CD1c-positive myeloid dendritic cell (primary cell): ENCODE data around the gene MED22.
A peak's percentile ranks its signal among the peaks of the same experiment; 100 is the strongest.

ENCODE experiments used
- DNase-seq: peaks from one replicate; pipeline ENCODE4 v3.0.0-alpha.2; 2016; ENCODE audit errors: extremely low spot score

MED22 gene

DNA sequence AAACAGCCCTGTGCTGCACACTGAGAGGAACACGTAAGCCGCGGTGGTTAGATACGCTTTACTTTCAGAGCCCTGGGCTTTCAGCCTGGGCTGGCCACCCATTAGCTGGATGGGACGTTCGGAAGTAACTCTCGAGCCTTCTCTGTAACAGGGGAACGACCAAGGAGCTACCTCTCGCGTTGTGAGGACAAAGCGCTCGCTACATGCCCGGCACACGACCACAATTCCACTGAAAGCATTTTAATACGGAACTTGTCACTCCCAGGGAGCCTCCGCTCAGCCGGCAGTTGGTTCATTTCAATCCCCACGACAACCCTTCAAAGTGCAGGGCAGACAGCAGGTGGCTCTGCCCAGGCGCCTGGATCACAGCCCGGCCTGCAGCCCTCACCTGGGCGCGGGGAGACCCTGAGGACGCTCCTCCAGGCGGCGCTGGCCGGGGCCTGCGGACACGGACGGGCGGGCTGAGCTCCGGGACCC, 8.0 kb upstream of the MED22 start:
- peak; percentile 20 for DNase-seq

DNA sequence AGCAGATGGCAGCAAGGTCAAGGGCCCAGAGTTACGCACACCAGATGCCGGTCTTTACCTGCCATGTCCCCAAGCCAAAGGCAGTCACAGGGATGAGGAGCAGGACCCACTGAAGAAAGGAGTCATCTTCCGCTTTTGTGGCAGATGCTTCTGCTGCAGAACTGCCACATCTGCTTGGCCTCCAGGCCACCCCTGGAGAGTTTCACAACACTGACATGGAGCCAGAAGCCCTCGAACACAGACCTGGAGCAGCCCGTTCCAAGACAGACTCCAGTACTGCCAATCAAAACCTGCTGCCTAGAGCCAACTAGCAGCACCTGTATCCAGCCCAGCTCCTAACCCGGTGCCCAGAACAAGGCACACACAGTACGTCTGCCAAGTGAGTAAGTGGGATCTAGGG, 6.8 kb upstream of the MED22 start:
- DNase-seq = no peak

DNA sequence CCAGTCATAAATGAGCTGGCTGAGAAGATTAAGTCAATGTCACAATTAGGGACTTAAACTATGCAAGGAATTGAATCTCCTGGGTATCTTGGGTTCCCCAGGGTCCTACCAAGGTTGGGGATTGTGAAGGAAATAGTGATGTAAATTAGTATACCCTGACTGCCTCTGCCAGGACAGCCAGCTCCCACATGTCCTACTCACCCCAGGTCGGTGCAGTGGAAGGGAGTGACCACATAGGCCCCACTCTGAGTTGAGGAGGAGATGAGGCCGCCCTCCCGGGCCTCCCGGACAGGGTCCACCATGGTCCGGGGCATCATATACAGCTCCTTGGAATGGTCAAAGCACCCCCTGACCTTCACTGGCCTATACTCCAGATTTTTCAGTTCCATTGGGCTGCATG, 5.6 kb upstream of the MED22 start:
- no peak for DNase-seq

DNA sequence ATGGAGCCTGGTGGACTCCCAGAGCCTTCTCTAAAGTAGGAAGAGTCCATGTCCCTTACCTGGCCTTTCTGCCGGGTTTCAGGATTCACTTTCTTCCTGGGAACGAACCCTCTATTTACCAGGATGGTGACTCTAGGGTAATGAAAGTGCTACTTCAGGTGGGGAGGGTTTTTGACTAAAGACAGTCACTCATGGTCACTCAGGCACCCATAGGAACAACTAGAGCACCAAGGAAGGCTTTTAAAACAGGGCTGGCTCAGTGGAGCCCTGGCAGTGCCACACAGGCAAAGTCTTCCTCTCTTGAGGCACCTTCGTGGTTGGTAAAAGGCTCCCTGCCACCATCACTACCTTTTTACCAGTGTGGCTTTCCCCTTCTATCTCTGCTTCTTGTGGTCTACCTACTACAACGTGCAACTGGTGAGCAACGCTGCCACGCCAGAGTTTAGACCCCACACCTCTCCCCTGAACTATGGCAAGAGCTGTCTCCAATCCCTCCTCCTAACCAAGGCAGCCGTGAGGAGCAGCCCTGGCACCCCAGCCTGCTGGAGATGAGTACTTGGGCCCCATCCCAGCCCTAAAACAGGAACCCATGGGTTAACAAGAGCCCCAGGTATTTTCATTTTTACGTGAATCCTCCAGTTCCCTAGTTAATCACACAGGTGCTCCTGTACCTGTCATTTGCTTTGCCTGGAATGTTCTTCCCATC, 4.9 kb upstream of the MED22 start:
- no peak for DNase-seq

DNA sequence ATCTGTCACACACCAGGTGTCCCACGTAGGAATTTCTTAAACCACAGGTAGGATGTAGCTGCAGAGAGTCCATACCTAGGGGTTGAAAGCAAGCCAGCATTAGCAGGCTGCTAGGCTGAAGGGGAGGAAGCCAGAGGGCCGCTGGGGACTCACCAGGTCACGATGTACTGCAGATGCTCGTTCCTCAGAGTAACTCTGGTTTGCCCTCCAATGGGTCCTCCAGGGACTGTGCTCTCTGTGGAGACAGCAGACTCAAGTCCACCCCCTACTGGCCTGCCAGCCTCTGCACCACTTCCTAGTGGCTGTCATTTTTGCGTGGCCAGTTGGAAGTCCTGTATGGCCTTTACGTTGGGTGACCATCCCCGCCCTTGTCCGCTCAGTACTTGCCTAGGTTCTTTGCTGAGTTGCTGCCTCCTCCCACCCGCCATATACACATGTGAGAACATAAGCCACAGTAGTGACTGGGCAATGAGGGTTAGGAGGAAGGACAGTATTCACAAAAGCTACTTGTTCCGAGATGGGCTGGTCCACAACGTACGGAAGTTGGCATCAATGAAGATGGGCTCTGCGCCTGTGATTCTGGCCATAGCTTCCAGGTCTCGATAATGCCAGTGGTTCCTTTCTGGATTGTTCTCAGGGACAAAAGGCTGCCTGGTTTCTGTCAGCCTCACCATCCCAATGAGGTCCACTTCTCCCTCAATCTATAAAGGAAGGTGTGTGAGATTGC, 4.1 kb upstream of the MED22 start:
- peak; percentile 63 for DNase-seq

DNA sequence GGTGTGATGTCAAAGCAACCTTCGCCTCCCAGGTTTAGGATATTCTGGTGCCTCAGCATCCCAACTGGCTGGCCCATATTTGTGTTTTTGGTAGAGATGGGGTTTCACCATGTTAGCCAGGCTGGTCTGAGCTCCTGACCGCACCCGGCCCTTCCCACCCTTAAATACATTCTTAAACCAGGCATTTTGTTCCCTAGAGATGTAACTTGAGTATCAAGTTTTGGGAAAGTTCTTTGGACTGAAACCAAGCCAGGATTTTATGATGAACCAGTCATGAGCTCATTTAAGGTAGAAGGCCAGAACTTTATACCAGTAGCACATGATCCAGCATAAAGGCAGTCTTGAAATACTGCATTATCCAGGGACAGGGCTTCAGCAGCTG, 3.6 kb upstream of the MED22 start:
- no peak for DNase-seq

DNA sequence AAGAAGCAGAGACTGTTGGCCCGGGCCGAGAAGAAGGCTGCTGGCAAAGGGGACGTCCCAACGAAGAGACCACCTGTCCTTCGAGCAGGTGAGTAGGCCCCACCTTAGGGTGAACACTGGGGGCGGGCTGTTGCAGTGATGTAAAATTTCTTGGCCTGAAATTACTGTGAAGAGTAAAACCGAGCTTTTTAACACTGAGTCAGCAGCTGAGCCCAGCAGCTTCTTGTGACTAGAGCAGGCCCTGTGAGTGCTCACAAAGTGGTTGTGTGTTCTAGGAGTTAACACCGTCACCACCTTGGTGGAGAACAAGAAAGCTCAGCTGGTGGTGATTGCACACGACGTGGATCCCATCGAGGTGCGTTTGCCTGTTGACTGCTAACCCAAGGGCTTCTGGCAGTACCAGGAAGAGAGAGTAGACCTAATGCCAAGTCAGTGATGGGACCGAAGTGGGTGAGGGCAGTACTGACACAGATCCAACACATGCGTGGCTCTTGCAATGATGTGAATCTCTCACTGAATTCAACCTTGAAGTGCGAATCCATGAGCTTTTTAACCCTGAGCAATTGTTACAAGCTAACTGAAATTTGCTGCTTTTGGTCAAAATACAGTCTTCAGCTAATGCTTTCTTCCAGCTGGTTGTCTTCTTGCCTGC, 2.2 kb upstream of the MED22 start:
- no peak for DNase-seq

DNA sequence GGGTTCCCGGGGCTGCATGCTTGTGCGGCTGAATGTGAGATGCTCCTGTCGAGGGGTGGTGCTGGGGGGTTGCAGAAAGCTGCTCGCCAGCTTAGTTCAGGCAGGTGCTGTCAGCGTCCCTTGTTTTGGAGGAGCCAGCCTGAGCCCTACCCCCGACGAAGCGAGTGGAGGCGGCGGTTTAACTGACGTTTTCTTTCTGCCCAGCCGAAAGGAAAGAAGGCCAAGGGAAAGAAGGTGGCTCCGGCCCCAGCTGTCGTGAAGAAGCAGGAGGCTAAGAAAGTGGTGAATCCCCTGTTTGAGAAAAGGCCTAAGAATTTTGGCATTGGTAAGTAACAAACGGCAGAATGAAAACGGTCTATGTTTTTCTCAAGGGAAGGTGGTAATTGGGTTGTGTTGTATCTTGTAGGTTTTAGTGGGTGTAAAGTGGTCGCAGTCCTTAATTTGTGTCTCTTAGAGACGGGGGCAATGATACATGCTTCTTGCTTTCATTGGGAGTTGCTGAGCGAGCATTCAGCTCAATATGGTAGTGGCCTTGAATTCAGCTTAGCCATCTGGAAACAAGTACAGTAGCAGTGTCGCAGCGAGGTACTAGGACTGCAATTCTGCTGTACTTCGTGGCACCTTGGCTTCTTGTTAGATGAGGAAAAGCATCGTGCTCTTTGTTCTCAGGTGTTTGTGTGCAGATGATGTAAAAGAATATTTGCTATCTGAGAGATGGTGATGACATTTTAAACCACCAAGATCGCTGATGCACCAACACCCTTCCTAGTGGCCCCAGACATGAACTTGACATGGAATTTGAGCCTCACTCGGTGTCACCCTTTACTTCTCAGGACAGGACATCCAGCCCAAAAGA, 1.0 kb upstream of the MED22 start:
- DNase-seq = no peak

DNA sequence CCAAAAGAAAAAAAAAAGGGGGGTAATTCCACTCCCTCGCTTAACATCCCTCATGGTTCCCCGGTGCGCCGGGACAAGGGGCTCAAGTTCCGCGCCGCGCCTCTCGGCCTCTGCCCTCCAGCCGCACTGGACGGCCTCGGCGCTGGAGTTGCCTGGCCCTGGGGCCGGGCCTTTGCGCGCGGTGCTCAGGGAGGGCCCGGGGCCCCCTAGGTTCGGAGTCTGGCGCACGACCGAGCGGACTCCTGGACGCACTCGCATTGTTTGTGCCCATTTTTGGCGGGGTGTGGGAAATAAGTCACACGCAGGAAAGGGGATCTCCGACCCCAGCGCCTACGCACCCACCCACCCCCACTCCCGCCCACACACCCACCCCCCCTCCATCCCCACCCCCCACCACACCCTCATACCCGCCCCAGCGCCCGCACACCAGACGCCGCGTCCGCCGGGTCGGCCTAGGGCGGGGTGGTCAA, 381 bp downstream of the MED22 start:
- DNase-seq = peak; percentile 29

DNA sequence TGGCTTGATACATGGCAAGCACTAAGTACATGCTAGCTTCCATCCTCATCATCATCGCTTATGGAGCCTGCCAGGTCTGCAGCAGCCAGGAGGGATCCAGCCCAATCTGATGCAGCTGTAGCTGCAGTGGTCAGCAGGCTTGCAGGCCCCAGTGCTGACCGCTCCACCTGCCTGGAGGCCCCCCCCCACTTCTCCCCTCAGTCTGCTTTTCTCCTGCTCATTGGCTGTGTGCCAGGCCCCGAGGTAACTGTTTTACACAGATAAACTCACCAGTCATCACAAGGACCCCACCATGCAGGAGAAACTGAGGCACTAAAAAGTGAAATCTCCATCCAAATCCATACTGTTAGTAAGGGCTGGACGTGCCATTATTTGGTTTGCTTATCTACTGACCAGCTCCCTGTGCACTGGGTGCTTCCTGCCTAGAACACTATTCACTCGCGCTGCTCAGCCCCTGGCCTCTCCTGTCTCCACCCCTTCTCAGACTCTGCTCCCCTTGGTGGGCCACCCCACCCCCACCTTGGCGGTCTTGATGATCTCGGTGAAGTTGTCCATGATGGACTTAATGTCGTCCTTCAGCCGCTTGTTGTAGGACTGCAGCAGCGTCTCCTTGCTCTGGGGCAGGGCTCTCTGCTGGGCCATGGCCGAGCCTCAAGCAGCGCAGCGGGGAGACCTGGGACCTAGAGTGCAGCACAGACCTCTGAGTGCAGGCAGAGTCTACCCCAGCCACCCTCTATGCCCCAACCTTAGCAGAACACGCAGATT, 1.7 kb downstream of the MED22 start:
- DNase-seq = no peak

DNA sequence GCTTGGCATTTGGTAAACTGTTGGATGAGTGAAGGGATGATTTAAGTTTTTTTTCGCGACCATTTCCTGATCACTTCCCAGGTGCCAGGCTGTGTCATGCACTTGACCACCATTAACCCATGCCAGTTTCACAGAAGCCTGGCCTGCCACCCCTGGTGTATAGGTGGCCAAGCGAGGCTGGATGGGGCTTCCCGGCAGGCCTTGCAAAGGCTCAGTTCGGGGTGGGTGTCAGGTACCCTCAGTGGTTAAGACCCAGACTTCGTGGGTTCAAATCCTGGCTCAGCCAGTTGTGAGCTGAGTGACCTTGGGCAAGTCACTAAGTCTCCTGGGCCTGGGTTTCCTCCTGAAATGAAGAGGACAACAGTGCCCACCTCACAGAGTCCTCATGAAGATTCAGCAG, 2.3 kb downstream of the MED22 start:
- DNase-seq = no peak

DNA sequence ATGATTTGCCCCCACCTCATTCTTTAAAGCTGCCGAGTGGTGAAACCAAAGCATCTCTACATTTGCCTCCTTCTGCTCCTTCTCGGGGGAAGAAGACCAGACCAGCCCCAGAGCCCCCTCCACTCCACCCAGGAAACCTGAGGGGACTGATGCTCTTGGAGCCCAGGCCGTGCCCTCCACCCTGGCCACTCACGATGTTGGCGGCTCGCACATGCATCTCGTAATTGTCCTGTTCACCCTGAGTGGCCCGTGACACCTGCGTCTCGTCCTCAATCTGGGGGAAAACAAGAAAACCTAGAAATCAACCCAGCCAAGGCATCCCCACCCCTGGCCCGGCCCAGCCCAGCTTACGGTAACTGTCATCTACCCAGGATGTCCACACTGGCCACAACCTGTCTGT, 3.0 kb downstream of the MED22 start:
- no peak for DNase-seq

DNA sequence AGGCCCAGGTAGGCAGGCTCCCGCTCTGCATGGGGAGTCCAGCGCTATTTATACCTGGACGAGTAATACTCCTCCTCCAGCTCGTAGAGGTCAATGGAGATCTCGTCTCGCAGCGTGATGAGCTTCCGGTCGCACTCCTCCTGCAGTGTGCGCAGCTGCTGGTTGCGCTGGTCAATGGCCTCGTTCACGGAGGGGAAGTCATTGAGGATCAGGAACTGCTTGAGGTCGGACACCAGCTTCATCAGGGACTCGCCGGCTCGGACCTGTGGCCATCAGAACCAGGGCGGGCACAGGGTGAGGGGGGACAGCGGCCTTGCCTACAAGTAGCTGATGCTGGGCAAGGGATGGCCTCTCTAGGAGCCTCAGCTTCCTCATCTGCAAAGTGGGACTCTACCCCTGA, 3.9 kb downstream of the MED22 start:
- no peak for DNase-seq

DNA sequence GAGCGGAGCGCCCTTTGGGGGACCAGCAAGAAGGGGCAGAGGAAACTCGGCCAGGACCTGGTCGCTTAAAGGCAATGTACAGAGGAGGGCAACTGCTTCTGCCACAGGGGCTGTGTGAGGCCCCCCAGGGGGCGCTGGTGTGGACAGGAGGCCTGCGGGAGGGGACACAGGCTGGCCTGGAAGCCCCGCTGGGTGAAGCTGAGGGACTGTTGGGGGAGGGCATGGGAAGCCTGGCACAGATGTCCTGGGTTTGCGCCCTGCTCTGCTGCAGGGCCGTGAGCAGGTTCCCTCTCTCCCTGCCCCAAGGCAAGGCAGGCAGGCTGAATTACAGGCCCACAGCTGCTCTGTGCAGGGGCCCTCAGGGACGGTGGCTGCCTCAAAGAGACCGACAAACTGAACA, 5.4 kb downstream of the MED22 start:
- DNase-seq = no peak

DNA sequence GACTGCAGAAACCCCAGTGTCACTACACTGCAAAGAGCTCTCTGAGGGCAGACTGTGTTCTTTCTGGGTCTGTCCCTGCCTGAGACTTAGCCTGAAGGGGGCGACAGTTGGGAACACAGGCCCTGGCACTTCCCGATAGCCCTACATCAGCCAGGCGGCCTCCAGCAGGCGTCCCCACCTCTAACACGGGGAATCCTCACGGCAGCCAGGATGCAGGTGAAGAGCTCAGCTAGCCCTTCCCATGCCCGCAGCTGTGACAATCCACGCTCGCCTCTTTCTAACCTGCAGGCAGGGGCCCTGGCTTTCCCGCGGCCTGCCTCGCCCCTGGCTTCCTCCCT, 5.9 kb downstream of the MED22 start:
- DNase-seq = no peak

DNA sequence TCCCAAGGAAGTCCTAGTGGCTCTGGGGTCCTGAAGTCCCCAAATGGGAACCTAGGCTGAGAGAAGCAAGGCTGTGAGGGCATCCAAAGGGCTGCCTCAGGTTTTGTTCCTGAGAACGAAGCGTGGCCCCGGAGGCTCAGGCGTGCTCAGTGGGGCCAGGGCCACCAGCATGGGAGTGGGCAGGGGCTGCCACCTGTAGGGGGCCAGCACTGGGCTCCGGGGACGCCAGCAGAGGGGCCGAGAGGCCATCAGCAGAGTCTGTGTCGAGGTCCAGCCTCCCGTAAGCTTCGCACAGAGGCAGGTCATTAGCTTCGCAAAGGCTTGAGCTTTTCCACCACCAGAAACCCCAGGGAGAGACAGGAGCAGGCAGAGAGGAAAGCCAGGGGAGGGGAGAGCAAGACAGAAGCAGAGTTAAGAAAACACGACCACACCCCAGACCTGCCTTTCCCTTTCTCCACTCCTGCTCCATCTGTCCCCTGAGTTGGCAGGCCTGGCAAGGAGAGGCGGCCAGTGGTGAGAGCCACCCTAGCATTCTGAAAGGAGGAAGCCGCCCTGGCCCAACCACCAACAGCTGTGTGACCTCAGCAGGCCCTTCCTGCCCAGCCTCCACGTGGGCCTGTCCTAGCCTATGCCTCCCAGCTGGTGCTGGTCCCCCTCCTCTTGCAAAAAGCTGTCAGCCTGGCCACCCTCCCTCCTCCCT, 6.4 kb downstream of the MED22 start:
- peak; percentile 76 for DNase-seq

DNA sequence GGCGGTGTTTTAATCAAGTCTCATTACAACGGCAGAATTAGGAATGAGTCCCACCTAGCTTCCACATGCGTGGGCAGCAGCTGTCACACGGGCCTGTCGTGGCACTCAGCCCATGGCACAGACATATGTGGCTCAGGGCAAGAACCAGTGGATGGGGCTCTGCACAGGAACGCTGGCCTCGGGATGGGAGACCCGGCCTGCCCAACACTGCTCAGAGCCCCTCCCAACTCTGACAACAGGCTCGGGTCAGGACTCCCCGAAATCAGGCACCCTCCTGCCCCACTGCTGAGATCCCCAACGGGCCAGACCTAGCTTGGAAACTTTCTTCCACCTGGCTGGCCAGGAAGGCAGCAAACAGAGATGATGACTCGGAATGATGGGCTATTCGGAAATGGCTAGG, 7.0 kb downstream of the MED22 start:
- DNase-seq = no peak

DNA sequence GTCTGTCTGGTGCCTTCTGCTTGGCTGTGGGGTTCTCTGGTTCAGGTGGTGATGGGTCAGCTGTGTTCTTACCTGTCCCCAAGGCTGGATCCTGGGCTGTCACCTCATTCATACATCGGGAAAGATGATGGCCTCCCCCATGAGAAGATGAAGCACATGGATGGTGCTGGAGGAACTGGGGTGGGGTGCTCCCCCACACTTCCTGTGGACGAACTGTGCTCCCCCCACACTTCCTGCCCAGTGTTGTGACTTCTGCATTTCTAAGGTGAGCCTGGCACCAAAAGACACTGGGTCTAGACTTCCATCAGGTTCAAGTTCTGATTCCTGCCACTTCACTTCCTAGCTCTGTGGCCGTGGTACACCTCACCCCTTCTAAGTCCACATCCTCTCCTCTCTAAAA, 7.7 kb downstream of the MED22 start:
- DNase-seq = peak; percentile 21

DNA sequence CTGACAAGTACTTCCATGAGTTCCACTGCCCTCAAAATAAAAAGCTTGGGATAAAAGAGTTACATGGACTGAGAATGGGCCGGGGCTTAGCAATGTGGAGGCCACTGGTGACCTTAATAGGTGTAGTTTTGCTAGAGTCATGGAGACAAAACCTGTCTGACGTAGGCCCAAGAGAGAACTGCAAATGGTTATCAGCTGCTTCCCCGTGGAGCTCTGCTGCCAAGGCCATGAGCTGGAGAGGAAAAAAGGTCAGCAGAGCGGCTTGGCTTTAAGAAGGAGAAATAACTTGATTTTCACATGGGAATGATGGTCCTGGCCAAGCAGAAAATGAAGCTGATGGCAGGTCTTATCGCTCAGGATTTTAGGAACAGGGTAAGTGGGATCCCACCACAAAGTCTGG, 8.3 kb downstream of the MED22 start:
- DNase-seq = no peak

DNA sequence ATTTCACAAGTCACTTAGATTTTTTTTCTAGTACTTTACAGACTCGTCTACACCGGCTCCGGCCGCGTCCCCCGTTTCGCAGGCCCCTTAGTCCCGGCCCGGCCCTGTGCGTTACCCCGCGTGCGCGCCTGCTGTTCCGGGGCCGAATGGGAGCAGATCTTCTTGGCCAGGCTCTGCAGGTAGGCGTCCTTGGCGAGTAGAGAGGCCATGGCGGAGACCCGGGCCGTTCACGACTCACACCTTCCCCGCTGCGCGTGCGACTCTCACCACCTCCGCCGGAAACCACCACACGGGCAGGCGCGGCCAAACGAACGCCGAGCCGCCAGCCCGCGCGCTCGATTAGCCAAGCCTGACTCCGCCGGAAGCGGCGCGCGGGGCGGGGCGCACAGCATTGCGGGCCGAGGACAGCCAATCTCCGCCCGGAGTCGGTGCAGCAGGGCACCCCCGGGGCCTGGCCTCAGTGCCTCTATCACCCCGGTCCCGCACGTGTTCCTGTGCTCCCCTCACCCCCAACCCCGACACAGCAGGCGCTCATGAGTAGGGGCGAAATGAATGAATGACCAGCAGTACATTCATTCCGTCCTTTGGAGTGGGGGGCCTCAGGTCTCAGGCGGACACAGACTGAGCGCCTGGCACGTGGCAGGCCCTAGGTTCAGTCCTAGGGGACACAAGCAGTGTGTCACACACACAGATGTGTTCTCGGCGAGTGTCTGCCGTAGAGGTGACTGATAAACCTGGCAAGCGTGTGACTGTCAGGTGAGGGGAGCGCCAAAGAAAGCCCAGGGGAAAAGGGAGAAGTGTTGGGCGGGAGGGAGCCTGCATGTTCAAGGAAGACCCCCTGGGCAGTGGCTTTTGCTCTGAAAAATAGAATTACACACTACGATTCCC, 11.8 kb downstream of the MED22 start, which contains the start of gene SURF6:
SURF6 (minus strand) TSS at position 265 of the 888 bp plus-strand sequence; CDS start at position 209, 56 bp downstream.
- peak; percentile 95 for DNase-seq
